Activated CD4-positive, alpha-beta T cell treated with anti-CD3 and anti-CD28 coated beads, Interleukin-2, Interleukin-4, amounts not matched to agents 100 ng/mL and 50 ng/mL, durations not matched to agents 16 hours and 8 hours (primary cell): Measurements from ENCODE around the gene DNAJB6.
A peak's percentile ranks its signal among the peaks of the same experiment; 100 is the strongest.

Source experiments
- DNase-seq: peaks from one replicate; pipeline ENCODE4 v3.0.0-alpha.2; 2020; ENCODE audit warnings: low spot score

The DNAJB6 gene

DNA sequence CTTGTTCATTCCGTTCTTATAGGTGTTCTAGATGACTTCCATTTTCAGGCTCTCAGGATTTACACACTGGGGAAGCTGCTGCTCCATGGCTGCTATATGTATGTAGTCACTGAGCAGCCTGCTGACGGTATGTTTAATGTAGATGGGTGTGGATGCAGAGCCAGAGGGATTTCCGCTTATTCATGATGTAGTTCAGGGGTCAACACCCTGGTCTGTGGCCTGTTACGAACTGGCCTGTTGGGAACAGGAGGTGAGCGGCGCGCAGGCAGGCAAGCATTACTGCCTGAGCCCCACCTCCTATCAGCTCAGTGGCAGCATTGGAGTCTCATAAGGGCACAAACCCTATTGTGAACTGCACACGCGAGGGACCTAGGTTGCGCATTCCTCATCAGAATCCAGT, 33.9 kb downstream of the DNAJB6 start:
- DNase-seq = no peak

DNA sequence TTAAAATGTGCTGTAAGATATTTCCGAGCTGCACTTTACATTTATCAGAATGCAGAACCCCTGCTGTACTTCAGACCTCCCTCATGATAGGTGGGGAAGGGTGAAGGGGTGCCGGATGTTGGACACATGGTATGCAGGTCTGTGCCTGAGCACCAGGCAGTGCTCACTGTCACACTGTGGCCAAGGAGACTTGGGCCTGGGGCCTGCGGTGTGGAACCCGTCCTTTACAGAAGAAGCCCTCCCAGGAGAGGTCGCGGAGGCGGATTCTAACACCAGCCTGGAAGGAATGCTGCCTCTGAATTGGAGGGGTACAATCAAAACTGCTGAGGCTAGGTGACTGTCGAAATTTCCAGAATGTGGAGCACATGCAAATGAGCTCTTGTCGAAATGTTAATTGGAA, 34.5 kb downstream of the DNAJB6 start:
- DNase-seq = no peak

DNA sequence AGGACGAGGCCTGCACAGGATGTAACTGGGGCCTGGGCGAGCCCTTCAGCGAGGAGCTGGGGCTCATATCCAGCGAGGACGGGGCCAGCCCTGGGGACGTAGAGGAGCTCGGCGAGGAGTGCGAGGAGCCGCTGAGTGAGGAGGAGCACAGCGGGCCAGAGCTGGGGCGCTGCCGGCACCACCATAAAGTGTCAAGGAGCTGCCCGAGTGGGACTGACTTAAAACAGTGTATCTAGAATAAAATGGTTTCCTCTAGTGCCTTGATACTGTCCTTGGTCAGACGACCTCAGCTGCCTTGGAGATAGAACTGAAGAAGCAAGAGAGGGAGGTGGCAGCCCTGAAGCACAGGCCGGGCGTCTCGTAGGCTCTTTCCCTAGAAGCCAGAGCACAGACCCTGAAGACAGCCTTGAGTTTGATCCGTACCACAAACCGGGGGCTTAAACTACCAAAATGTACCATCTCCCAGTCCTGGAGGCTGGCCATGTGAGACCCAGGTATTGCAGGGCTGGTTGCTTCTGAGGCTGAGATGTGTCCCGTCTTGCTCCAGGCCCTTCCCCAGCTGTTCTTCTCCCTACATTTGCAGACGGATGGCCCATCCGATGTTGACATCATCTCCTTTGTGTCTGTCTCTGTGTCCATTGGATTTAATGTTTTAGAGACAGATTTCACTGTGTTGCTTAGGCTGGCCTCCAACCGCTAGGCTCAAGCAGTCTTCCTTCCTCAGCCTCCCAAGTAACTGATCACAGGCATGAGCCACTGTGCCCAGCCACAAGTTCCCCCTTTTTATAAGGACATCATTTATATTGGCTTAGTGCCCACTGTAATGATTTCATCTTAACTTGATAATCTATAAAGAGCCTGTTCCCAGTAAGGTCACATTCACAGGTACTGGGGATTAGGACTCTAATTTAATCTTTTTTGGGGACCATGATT, 35.8 kb downstream of the DNAJB6 start:
- DNase-seq = no peak

DNA sequence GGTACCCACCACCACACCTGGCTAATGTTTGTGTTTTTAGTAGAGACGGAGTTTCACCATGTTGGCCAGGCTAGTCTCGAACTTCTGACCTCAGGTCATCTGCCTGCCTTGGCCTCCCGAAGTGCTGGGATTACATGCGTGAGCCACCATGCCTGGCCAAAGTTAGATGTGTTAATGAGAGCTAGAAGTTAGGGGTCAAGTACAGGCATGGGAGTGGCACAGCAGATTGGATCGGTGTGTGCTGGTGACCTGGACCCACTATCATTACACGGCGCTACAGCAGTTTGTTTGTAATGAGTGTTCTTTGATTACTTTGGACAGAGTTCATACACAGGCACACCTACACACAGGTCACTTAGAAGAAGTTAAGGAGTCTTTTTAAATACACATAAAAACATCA, 36.7 kb downstream of the DNAJB6 start:
- no peak for DNase-seq

GRCh38 chr7:157375410-157375809, 38.6 kb downstream of the DNAJB6 start:
- no peak for DNase-seq

DNA sequence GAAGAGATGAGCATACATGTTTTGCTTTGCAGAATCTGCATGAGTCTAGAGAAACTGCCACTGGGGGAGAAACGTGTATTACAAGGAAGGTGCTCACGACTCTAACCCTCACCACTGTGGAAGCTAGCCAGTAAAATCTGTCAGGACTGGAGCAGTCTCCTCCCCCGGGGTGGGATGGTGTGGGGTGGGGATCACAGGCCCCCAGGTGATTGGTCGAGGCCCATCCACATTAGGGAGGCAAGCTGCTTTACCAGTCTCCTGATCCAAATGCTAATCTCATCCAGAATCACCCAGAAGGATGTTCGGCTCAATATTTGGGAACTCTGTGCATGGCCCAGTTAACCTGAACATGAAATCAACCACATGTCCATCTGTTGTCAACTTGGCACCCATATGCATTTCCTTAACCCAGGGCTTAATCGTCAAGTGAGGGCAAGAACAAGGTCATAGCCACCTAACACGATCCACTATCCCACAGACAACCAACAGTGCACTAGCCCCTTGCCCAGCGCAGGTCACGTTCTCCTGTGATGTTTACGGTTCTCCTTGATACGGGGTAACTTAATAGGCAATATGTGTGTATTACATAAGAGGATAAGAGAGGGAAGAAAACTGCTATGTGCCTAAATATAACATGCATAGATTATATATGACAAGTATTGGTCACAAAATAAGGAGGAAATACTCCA, 40.8 kb downstream of the DNAJB6 start:
- DNase-seq = no peak

DNA sequence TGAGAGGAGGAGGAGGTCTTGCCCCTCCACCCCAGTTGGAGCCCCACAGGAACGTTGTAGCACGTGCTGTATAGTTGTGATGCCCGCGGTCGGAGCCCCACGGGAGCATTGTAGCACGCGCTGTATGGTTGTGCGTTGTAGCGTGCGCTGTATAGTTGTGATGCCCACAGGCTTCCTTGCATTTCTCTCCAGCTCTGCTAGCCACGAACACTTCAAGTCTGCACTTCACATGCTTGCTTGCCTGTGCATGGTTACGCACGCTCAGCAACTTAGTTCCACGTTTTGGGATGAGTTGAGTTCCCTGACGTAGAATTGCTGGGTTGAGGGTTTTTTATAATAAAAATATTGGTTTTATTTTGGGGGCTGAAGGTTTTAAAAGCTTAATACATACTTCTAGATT, 41.6 kb downstream of the DNAJB6 start:
- no peak for DNase-seq

GRCh38 chr7:157379493-157379892, 42.7 kb downstream of the DNAJB6 start:
- DNase-seq = no peak

- no peak for DNase-seq
Observed at GRCh38 chr7:157380416-157380815, 43.6 kb downstream of the DNAJB6 start.

DNA sequence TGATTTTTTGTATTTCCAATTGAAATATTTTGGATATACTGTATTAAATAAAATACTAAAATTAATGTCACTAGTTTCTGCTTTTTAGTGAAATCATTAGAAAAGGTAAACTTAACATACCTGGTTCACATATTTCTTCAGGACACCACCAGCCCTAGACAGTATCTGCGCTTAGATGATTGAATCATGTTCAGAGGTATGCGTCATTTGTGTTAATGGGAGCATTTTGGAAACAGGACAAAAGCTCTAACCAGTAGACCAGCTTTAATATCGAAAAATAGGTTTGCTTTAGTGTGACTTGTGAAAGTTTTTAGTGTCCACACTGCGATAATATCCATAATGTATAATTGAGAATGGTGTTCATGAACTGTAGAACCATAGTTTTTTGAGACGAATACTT, 47.1 kb downstream of the DNAJB6 start:
- no peak for DNase-seq

- no peak for DNase-seq
Observed at GRCh38 chr7:157384301-157384700, 47.5 kb downstream of the DNAJB6 start.

DNA sequence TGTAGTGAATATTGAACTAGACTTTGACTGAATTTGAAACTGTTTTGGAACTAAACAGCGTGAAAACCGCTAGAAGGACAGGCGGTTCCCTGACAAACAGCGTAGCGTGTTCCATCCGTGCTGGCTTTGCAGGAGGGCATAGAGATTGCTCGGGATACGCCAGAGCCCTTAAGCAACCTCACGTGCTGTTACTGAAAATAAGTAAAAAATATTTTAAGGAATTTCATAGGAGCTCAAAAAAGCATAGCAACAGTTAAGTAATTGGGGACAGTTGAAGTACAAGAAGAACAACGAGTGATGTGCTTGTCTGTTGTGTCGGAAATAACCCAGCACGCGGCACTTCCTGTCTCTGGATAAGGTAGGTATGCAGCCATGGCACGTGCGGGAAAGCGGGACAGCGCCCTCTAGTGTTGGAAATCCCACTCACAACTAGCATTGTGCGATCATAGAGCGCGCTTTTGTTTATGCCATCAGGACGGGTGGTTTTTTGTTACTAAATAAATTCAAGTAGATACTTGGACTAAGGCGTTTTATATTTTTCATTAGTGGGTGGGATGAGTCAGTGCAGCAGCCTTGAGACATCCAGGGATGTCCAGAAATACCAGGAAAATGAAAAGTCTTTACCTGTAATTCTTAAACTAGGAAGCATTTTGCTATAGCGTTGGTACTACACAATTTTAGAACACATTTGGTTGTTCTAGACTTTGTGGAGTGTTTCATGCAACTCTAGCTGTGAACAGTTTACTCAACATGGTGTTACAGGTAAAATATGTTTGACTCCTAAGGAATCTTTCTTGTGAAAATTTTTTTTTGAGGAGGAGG, 50.4 kb downstream of the DNAJB6 start:
- peak; percentile 90 for DNase-seq

DNA sequence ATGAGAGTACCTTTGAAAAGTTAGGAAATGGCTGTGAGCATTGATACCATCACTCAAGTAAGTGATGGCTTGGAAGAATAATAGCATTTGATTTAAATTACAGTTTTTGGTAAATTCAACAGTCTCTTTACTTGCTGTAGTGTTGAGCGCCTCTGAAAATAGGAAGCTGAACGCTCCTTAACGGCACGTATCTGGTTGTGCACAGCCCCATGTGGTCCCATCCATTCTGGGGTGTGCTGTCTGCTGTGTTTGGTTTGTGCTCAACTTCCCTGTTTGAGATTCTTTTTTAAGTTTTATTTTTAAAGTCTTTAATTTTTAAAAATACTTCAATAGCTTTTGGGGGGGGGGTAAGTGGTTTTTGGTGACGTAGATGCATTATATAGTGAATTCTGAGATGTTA, 51.5 kb downstream of the DNAJB6 start:
- no peak for DNase-seq

- DNase-seq = peak; percentile 50
Observed at GRCh38 chr7:157389951-157390730, 53.3 kb downstream of the DNAJB6 start.

- DNase-seq = no peak
Observed at GRCh38 chr7:157391036-157391710, 54.4 kb downstream of the DNAJB6 start.

DNA sequence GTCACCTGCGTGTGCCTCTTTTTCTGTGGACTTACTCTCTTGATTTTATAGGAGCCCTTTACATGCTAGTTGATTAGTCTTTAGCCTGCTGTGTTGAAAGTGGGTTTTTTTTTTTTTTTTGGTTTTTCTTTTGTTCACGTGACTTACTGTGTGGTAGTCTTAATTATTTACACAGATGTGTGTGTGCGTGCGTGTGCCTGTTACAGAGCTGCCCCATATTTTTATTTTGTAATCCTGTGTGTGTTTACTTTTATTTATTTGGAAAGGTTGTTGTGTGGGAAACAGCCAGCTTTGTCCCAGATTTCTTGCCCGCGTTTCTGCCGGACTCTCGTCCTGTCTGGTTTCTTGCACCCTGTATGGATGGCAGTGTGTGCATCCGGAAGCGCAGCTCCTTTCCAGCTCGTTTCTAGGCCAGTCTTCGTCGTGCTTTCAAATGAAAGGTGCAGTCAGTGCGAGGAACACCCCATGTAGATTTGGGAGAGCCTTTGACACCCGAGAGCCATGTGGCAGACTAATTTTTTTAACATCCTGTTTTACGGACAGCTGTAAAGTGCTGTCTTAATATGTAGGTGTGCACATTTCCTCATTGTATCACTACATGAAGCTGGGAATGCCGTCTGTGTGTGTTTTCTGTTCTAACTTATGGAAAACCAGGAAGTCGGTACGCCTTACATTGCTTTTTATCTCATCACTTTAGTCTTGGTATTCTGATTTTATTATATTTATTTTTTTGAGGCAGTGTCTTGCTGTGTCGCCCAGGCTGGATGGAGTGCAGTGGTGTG, 55.6 kb downstream of the DNAJB6 start:
- DNase-seq = no peak

- no peak for DNase-seq
Observed at GRCh38 chr7:157394246-157395191, 57.7 kb downstream of the DNAJB6 start.

- no peak for DNase-seq
Observed at GRCh38 chr7:157395206-157395605, 58.4 kb downstream of the DNAJB6 start.
